Osteocyte (in vitro differentiated cells): ENCODE data around the gene SOX2. TPM values are rescaled to one million over a fixed set of nuclear protein-coding genes. Genes with fewer than 3 reads are reported as not detected.

ENCODE experiments used
- DNase-seq: peaks from one replicate; pipeline ENCODE4 v3.0.0; 2021; ENCODE audit warnings: mixed read lengths; ENCODE audit not compliant: unreplicated experiment; ENCODE audit errors: extremely low spot score
- H3K27ac Mint-ChIP-seq: one replicate; pipeline ENCODE4 v1.8.0; 2021; ENCODE audit warnings: mild to moderate bottlenecking, mixed read lengths; ENCODE audit not compliant: unreplicated experiment
- H3K27me3 Mint-ChIP-seq: one replicate; pipeline ENCODE4 v1.8.0; 2021; ENCODE audit warnings: mixed read lengths; ENCODE audit not compliant: unreplicated experiment
- H3K36me3 Mint-ChIP-seq: one replicate; pipeline ENCODE4 v1.8.0; 2021; ENCODE audit warnings: mixed read lengths; ENCODE audit not compliant: unreplicated experiment
- H3K4me1 Mint-ChIP-seq: one replicate; pipeline ENCODE4 v1.8.0; 2021; ENCODE audit warnings: mixed read lengths; ENCODE audit not compliant: unreplicated experiment
- H3K4me3 Mint-ChIP-seq: one replicate; pipeline ENCODE4 v1.8.0; 2021; ENCODE audit warnings: mild to moderate bottlenecking, moderate library complexity, mixed read lengths; ENCODE audit not compliant: unreplicated experiment
- H3K9me3 Mint-ChIP-seq: one replicate; pipeline ENCODE4 v1.8.0; 2021; ENCODE audit warnings: mixed read lengths; ENCODE audit not compliant: unreplicated experiment
- CTCF ChIP-seq: fragments of 200-600 bp; sonication (generic); IDR thresholded peaks from 2 replicates; pipeline ENCODE4 v1.5.0; 2021; ENCODE audit warnings: antibody characterized with exemption, mild to moderate bottlenecking, moderate library complexity
- total RNA-seq: library from RNA; stranded (reverse); gene quantifications from 2 replicates; pipeline ENCODE4 v1.2.1, GENCODE V29; 2021

Gene SOX2
- total RNA-seq, 1 donor from 2014 or later = 5.4 TPM

- Mint-ChIP-seq H3K4me3 (no peak overlapping the region), H3K27ac (no peak overlapping the region), H3K4me1 (peaks cover 8% of the 10 kb centered on the region), H3K36me3 (no peaks in the 10 kb centered on the region), H3K27me3 (peaks cover 79% of the 10 kb centered on the region), H3K9me3 (no peaks in the 10 kb centered on the region)
- no peak for TF ChIP-seq CTCF
- no peak for DNase-seq
Measured at GRCh38 chr3:181716966-181717365, 5.2 kb downstream of the SOX2 start.

- Mint-ChIP-seq H3K36me3 (no peaks in the 10 kb centered on the region), H3K27ac (no peak overlapping the region), H3K9me3 (no peaks in the 10 kb centered on the region), H3K4me3 (no peak overlapping the region), H3K4me1 (peaks cover 5% of the 10 kb centered on the region), H3K27me3 (peaks cover 86% of the 10 kb centered on the region)
- no peak for TF ChIP-seq CTCF
- no peak for DNase-seq
Measured at GRCh38 chr3:181717549-181718171, 5.9 kb downstream of the SOX2 start.

GRCh38 chr3:181718369-181718768, 6.6 kb downstream of the SOX2 start:
- TF ChIP-seq CTCF = no peak
- Mint-ChIP-seq H3K36me3 (no peaks in the 10 kb centered on the region), H3K27me3 (peaks cover 86% of the 10 kb centered on the region), H3K4me3 (no peak overlapping the region), H3K27ac (no peak overlapping the region), H3K9me3 (no peaks in the 10 kb centered on the region), H3K4me1 (peaks cover under 1% of the 10 kb centered on the region)
- no peak for DNase-seq

- no peak overlapping the region for H3K27ac Mint-ChIP-seq
- H3K9me3 Mint-ChIP-seq = no peaks in the 10 kb centered on the region
- TF ChIP-seq CTCF = no peak
- no peaks in the 10 kb centered on the region for H3K36me3 Mint-ChIP-seq
- DNase-seq = no peak
- H3K27me3 Mint-ChIP-seq = peaks cover 86% of the 10 kb centered on the region
- H3K4me1 Mint-ChIP-seq = no peaks in the 10 kb centered on the region
- no peak overlapping the region for H3K4me3 Mint-ChIP-seq
Measured at GRCh38 chr3:181718987-181719911, 7.5 kb downstream of the SOX2 start.

GRCh38 chr3:181719991-181720680, 8.4 kb downstream of the SOX2 start:
- Mint-ChIP-seq H3K9me3 (no peaks in the 10 kb centered on the region), H3K4me3 (no peak overlapping the region), H3K27me3 (peaks cover 86% of the 10 kb centered on the region), H3K27ac (no peak overlapping the region), H3K36me3 (no peaks in the 10 kb centered on the region), H3K4me1 (no peaks in the 10 kb centered on the region)
- no peak for DNase-seq
- no peak for TF ChIP-seq CTCF
